Type B pancreatic cell (in vitro differentiated cells): ENCODE data around the gene MSN. TPM values are rescaled to one million over a fixed set of nuclear protein-coding genes. Genes with fewer than 3 reads are reported as not detected.
A peak's percentile ranks its signal among the peaks of the same experiment; 100 is the strongest.
"Not testable (repeated sequence)": the region's sequence is repeated elsewhere in the genome, so short reads cannot be mapped to it uniquely, and the experiment has no call there.

Experiments
- DNase-seq: peaks from one replicate; pipeline ENCODE4 v3.0.0; 2021; ENCODE audit warnings: mixed read lengths; ENCODE audit not compliant: unreplicated experiment; ENCODE audit errors: extremely low spot score
- H3K27ac Mint-ChIP-seq: 2 replicates; pipeline ENCODE4 v1.8.0; 2021; ENCODE audit warnings: mild to moderate bottlenecking, mixed read lengths
- H3K27me3 Mint-ChIP-seq: 2 replicates; pipeline ENCODE4 v1.8.0; 2021; ENCODE audit warnings: mixed read lengths
- H3K36me3 Mint-ChIP-seq: 2 replicates; pipeline ENCODE4 v1.8.0; 2021; ENCODE audit warnings: mixed read lengths
- H3K4me1 Mint-ChIP-seq: one replicate; pipeline ENCODE4 v1.8.0; 2021; ENCODE audit warnings: mixed read lengths; ENCODE audit not compliant: unreplicated experiment
- H3K4me3 Mint-ChIP-seq: 2 replicates; pipeline ENCODE4 v1.8.0; 2021; ENCODE audit warnings: mild to moderate bottlenecking, mixed read lengths
- H3K9me3 Mint-ChIP-seq: 2 replicates; pipeline ENCODE4 v1.8.0; 2021; ENCODE audit warnings: mixed read lengths
- total RNA-seq: library from RNA; stranded (reverse); gene quantifications from 2 replicates; pipeline ENCODE4 v1.2.1, GENCODE V29; 2021; ENCODE audit warnings: low replicate concordance
- TF ChIP-seq, protein P1 (sequence below): fragments of 200-600 bp; sonication (generic); conservative IDR thresholded peaks from 2 replicates; pipeline ENCODE4 v1.5.0; 2021; ENCODE audit warnings: antibody characterized with exemption, mild to moderate bottlenecking

The MSN gene
- total RNA-seq, 1 donor from 2014 or later: 80.7 TPM

DNA sequence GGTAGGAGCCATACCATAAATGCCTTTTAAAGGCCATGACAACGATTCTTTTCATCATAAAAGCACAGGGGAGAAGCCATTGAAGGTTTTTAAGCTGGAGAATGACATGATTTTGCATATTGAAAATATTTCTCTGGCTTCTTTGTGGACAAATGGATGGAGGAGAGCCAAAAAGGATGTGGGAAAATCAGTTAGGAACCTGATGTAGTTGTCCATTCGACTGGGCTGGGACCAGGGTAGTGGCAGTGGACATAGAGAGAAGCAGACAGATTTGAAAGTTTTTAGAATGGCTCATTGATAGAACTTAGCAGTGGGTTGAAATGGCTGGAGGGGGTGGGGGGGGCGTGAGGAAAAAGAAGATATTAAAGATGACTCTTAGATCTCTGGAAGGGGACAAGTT, 19.7 kb upstream of the MSN start:
- Mint-ChIP-seq H3K9me3 (no peaks in the 10 kb centered on the region), H3K27me3 (no peaks in the 10 kb centered on the region)

DNA sequence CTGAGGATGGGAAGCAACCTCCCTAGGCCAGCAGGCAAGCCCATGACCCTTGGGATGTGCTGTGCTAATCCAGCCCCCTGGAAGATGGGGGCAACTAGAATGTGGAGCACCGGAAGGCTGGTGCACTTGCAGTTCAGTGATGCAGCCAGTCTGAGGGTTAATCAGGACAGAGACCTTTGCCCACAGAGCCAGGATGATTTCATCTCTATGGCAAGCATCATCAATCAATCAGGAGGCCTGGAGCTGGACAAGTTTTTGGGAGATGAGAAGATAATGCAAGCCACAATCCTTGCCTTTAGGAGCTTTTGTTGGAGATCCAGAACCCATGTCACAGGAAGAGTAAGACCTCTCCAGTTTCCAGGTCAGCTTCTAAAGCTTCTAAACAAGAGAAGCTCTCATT, 15.4 kb upstream of the MSN start:
- no peaks in the 10 kb centered on the region for H3K36me3 Mint-ChIP-seq
- no peak overlapping the region for H3K27ac Mint-ChIP-seq
- no peak overlapping the region for H3K4me3 Mint-ChIP-seq
- H3K4me1 Mint-ChIP-seq: no peaks in the 10 kb centered on the region
- no peaks in the 10 kb centered on the region for H3K27me3 Mint-ChIP-seq
- no peak for DNase-seq
- TF ChIP-seq, protein P1, sequence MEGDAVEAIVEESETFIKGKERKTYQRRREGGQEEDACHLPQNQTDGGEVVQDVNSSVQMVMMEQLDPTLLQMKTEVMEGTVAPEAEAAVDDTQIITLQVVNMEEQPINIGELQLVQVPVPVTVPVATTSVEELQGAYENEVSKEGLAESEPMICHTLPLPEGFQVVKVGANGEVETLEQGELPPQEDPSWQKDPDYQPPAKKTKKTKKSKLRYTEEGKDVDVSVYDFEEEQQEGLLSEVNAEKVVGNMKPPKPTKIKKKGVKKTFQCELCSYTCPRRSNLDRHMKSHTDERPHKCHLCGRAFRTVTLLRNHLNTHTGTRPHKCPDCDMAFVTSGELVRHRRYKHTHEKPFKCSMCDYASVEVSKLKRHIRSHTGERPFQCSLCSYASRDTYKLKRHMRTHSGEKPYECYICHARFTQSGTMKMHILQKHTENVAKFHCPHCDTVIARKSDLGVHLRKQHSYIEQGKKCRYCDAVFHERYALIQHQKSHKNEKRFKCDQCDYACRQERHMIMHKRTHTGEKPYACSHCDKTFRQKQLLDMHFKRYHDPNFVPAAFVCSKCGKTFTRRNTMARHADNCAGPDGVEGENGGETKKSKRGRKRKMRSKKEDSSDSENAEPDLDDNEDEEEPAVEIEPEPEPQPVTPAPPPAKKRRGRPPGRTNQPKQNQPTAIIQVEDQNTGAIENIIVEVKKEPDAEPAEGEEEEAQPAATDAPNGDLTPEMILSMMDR: no peak
- no peaks in the 10 kb centered on the region for H3K9me3 Mint-ChIP-seq

More for the DNA sequence above, 19.7 kb upstream of the MSN start:
- Mint-ChIP-seq H3K4me1 (no peaks in the 10 kb centered on the region), H3K27ac (no peak overlapping the region), H3K36me3 (no peaks in the 10 kb centered on the region), H3K4me3 (no peak overlapping the region)
- TF ChIP-seq, protein P1: no peak
- no peak for DNase-seq

DNA sequence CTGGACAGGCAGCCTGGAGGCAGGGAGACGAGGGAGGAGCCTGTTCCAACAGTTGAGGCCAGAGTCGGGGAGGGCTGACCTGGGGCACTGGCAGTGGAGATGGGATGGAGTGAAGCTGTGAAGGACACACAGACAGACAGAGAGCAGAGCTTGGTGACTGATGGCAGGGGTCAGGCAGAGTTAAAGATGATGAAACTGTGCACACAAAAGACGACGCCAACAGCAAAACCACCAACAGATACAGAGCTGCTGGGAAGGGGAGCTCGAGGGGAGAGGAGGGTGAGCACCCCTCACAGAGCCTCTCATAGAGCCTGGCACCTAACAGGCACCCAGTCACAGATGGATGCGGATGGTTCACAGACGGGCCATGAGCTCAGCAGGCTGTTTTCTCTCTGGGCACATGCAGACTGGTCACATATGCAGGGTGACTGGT, 10.4 kb upstream of the MSN start:
- not testable (repeated sequence) for H3K36me3 Mint-ChIP-seq, DNase-seq, H3K27ac Mint-ChIP-seq, H3K4me1 Mint-ChIP-seq, H3K4me3 Mint-ChIP-seq, H3K9me3 Mint-ChIP-seq, H3K27me3 Mint-ChIP-seq

DNA sequence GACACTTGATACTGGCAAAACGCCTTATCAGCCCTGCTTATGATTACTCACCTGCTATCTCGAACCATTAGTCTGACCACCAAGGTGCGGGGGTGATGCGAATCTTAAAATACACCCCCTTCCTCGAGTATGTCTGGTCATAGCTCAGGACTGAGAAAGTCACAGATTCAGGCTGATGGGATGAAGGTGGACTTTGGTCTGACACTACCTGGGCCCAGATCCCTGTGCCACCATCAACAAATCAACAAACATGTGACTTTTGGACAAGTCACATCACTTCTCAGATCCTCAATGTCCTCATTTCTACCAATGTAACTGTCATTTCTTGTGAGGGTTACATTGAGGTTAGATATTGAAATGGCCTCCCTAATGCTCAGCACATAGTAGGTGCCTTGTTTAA, 9.8 kb upstream of the MSN start:
- no peaks in the 10 kb centered on the region for H3K4me1 Mint-ChIP-seq
- no peak overlapping the region for H3K4me3 Mint-ChIP-seq
- TF ChIP-seq, protein P1: no peak
- H3K9me3 Mint-ChIP-seq: no peaks in the 10 kb centered on the region
- H3K36me3 Mint-ChIP-seq: no peaks in the 10 kb centered on the region
- H3K27me3 Mint-ChIP-seq: no peaks in the 10 kb centered on the region
- DNase-seq: no peak
- no peak overlapping the region for H3K27ac Mint-ChIP-seq

DNA sequence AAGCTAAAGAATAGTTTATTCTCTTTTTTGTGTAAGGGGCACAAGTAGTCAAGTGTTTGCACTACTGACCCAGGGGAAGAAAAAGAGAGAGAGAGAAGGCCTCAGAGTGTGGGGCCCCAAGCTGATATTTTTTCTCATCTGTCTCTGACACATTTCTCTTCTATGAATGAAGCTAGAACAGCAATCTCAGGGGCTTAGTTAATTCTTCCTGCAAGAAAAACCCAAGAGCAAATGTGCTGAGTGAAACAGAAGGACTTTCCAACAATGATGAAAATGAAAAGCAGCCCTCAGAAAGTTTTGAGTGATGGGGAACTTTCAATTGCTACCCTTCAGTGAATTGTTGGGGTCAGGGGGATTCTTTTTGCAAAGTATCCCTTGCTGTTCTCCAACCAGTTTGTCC, 9.2 kb upstream of the MSN start:
- TF ChIP-seq, protein P1: no peak
- Mint-ChIP-seq H3K4me3 (no peak overlapping the region), H3K27me3 (no peaks in the 10 kb centered on the region), H3K36me3 (no peaks in the 10 kb centered on the region), H3K9me3 (peaks cover 1% of the 10 kb centered on the region), H3K27ac (no peak overlapping the region), H3K4me1 (no peaks in the 10 kb centered on the region)
- DNase-seq: no peak

DNA sequence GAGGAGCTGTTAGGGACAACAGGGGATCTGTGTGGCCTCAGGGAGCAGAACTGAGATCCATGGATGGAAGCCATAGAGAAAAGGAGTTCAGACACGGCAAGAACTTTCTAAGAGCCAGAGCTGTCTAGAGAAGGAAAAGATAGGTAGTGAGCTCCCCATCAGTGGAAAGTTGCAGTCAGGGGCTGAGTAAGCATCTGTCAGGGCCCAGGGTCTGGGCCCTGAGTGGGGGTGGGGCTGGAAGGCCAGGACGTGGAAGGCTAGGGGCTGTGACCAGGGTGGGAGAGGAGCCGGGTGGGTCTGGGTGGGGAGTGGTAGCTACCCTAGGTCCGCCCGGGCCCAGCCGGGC, 324 bp upstream of the MSN start:
- no peaks in the 10 kb centered on the region for H3K36me3 Mint-ChIP-seq

More for the DNA sequence above, 324 bp upstream of the MSN start:
- Mint-ChIP-seq H3K27ac (peak overlapping the region; percentile 10), H3K4me1 (no peaks in the 10 kb centered on the region), H3K27me3 (no peaks in the 10 kb centered on the region), H3K4me3 (peak overlapping the region; percentile 84), H3K9me3 (peaks cover 7% of the 10 kb centered on the region)
- no peak for DNase-seq
- TF ChIP-seq, protein P1: no peak
